ENCODE results near the gene MYH7.
"Not testable (repeated sequence)": the region's sequence is repeated elsewhere in the genome, so short reads cannot be mapped to it uniquely, and the experiment has no call there.

The MYH7 gene

DNA sequence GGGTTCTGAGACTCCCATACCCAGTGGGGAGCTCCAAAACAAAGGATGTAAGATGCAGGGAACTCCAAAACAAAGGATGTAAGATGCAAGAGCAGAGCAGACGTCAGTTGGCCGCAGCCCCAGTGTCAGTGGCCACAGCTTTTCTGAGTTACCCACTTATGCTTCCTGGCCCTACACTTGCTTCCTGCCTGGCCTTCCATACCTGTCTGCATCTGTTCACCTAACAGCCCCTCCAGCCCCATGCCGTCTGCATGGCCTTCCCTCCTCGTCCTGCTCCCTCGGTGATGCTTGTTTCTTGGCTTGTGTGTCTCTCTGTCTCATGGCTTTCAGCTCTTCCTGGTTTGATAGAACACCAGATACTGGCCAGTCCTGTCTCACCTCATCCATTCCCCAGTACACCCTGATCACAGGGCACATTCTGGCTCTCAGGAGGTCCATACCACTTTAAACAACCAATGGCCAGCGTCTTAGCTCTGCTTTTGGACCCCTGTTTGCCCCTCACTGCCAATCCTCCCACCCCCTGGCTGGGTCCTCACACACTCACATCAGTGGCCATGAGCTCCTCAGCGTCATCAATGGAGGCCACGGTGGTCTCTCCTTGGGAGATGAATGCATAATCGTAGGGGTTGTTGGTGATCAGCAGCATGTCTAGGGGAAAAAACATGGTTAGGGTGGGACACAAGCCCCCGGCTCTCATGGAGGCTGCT, 5.3 kb downstream of the MYH7 start:
- DNase-seq (ENCODE audit: low read depth in 2 of 2): no peak

DNA sequence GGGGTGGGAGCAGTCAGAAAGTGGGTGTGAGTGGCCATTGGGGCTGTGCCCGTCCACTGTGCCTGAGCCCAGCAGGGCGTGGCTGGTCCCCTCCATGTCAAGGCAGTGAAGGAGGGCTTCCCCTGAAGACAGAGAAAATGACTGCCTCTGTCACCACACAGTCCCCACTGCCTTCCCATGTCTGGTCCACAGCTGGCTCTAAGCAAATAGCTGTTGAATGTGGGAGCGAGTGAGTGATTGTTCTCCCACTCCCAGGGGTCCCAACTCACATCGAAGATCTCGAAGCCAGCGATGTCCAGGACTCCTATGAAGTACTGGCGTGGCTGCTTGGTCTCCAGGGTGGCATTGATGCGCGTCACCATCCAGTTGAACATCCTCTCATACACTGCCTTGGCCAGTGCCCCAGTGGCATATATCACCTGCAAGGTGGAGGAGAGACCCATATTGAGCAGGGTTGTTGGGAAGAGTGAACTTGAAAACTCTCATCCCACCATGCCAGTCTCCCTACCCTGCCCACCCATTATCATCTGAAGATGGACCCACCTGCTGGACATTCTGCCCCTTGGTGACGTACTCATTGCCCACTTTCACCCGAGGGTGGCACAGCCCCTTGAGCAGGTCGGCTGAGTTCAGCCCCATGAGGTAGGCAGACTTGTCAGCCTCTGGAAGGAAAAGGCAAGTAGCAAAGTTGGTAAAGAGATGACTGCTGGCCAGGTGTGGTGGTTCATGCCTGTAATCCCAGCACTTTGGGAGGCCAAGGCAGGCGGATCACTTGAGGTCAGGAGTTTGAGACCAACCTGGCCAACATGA, 6.6 kb downstream of the MYH7 start:
- no peak for DNase-seq (ENCODE audit: low read depth in 2 of 2)

DNA sequence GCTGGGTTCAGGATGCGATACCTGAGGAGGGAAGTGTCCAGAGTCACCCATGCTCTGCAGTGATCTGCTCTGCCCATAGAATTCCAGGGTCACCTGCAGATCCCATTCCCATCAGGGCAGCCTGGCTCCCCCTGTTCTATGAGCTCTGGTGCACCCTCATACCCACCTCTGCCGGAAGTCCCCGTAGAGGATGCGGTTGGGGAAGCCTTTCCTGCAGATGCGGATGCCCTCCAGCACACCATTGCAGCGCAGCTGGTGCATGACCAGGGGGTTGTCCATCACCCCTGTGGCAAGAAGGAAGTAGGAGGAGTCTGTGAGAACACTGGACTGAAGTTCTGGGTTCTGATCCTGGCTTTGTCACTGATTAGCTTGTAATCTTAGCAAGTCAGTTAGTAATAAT, 9.7 kb downstream of the MYH7 start:
- DNase-seq (ENCODE audit: low read depth in 2 of 2): not testable (repeated sequence)

DNA sequence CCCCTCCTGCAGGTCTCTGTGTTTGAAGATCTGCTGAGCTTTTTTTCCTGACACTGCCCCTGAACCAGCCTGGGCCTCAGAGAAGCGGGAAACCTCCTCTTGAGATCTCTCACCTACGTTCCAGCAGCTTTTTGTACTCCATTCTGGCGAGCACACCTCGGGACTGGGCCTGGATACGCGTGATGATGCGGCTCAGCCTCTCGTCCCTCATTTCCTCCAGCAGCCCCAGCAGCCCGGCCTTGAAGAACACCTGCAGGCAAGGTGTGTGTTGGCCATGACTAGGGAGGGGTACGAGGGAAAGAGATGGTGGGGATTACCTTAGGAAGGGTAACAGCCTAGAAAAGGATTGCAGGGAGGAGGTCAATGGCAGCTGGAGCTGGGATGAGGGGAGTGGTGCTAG, 10.3 kb downstream of the MYH7 start:
- DNase-seq (ENCODE audit: low read depth in 2 of 2): no peak

DNA sequence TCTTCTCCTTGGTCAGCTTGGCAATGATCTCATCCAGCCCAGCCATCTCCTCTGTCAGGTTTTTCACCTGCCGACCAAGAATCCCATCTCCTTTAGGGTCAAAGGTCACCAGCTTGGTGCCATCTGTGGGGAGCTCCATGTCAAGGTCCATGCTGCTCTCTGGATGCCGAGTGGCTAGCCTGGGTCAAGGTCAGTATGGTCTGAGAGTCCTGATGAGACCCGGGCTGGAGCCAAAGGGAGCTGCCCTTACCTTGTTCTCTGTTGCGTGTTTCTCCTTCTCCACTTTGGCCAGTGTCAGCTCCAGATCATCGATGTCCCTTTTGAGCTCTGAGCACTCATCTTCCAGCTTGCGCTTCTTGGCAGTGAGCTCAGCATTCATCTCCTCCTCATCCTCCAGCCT, 11.8 kb downstream of the MYH7 start:
- no peak for DNase-seq (ENCODE audit: low read depth in 2 of 2)

DNA sequence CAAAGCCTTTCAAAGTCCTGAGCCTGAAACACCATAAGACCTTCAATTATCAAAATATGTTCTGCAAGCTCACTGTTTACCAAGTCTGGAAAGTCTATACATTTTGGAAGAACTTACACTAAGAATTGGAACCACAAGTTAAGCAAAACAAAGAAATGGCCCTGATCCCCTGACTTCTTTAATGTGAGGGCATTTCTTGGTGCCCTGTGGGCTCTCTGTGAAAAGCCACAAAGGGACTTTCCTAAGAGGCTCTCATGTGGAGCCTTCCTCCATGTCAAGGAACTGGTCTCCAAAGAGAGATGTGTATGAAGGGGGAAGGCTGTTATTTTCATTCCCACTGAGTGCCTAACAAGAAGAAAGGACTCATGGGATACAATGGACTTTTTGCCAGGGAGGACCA, 13.9 kb downstream of the MYH7 start:
- no peak for DNase-seq (ENCODE audit: low read depth in 2 of 2)

DNA sequence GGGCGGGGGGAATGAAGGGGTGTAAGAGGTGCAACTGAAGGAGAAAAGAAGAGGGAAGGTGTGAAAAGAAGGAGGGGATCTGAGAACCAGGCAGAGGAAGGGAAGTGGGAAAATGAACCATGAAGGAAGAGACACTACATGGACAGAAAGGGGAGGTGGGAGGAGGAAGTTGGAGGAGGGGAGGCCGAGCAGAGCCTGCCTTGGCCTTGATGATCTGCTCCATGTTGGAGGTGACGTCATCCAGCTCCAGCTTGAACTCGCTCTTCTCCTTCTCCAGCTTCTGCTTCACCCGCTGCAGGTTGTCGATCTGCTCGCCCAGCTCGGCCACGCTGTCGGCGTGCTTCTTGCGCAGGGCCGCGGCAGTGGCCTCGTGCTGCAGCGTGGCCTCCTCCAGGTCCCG, 15.8 kb downstream of the MYH7 start:
- DNase-seq (ENCODE audit: low read depth in 2 of 2): not testable (repeated sequence)

DNA sequence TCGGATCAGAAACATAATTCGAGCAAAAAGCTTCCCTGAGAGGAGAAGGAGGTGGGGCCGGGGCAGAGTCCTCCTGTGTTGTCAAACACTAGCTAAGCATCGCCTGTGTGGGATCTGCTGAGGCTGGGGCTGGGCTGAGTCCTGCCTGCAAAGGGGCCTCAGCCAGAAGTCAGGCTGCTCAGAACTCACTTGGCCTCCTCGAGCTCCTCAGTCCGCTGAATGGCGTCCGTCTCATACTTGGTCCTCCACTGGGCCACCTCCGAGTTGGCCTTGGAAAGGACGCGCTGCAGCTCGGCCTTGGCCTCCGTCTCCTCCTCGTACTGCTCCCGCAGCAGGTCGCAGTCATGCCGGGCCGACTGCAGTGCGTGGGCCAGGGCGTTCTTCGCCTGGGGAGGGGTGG, 17.4 kb downstream of the MYH7 start:
- DNase-seq (ENCODE audit: low read depth in 2 of 2): no peak

DNA sequence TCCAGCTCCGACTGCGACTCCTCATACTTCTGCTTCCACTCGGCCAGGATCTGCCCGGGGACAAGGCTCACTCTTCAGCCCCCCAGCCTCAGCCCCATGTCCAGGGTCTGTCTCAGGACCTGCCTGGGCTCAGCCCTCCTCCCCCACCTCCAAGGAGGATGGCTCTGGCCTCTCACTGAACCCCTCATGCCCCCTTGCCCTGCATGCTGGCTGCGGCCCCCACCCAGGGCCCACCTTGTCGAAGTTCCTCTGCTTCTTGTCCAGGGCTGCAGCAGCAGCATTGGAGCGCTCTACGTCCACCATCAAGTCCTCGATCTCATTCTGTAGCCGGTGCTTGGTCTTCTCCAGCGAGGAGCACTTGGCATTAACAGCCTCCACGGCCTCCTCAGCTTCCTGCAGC, 18.2 kb downstream of the MYH7 start:
- DNase-seq (ENCODE audit: low read depth in 2 of 2): not testable (repeated sequence)

DNA sequence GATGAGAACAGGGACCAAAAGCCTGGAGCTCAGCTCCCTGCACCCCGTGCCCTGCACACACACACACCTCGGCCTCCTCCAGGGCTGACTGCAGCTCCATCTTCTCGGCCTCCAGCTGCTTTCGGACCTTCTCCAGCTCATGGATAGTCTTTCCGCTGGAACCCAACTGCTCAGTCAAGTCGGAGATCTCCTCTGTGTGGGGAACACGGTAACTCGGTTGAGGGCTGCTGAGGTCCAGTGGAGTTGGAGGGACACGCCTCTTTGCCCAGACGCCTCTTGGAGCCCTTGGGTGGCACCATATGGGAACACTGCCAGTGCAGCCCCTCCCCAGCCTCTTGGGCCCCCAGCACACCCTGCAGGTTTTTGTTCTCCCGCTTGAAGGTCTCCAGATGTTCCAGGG, 18.7 kb downstream of the MYH7 start:
- DNase-seq (ENCODE audit: low read depth in 2 of 2): no peak

DNA sequence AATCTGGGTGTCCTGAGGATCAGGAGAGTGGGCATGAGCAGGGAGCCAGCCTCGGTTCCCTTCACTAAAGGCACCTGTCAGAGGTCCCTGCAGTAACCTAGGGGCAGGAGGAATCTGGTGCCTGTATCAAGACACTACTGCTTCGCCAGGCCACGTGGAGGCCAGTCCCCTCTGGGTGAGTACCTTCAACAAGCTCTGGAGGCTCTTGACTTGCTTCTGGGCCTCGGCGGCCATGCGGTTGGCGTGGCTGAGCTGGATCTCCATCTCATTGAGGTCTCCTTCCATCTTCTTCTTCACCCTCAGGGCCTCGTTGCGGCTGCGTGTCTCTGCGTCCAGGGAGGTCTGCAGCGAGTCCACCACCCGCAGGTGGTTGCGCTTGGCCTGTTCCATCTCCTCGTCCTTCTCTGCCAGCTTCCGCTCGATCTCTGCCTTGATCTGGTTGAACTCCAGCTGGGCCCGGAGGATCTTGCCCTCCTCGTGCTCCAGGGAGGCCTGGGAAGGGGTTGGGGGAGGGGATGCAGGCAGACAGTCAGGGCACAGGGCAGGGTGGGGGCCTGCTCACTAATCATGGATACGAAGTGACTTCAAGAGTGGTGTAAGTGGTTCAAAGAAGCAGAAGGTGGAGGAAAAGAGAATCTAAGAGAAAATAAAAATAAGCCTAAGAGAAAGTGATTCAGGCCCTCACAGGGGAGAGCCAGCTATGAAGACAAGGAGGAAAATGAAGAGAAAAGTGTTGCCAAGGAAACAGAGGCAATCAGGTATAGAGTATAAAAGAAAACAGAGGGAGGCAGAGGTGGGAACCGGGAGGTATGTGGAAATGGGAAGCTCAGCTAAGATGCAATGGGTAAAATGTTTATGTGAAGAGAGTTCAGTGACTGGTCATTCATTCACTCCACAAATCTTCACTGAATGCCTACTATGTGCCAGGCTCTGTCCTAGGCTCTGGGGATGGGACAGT, 19.4 kb downstream of the MYH7 start:
- DNase-seq (ENCODE audit: low read depth in 2 of 2): no peak

DNA sequence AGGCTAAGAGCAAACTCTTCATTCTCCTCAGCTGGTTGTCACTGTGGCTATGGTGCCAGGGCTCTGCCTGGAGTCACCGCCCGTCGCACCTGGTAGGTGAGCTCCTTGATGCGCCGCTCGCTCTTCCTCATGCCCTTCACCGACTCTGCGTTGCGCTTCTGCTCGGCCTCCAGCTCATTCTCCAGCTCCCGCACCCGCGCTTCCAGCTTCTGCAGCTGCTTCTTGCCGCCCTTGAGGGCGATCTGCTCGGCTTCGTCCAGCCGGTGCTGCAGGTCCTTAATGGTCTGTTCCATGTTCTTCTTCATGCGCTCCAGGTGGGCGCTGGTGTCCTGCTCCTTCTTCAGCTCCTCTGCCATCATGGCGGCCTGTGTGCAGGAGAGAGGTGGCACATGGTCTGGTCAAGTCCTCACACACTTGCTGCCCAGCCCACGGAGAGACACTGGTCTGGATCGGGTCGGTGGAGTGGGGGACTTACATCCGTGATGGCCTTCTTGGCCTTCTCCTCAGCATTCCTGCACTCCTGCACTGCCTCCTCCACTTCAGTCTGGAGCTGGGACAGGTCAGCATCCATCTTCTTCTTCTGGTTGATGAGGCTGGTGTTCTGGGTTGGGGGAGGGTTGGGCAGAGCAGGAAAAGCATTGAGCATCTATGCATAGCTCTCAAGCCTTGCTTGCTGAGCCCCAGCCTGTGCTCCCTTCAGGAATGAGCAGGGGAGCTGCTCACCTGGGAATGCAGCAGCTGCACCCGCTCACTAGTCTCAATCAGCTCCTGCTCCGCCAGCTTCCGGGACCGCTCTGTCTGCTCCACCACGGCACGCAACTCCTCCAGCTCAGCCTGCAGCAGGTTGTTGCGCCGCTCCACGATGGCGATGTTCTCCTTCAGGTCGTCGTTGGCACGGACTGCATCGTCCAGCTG, 20.3 kb downstream of the MYH7 start:
- DNase-seq (ENCODE audit: low read depth in 2 of 2): no peak

DNA sequence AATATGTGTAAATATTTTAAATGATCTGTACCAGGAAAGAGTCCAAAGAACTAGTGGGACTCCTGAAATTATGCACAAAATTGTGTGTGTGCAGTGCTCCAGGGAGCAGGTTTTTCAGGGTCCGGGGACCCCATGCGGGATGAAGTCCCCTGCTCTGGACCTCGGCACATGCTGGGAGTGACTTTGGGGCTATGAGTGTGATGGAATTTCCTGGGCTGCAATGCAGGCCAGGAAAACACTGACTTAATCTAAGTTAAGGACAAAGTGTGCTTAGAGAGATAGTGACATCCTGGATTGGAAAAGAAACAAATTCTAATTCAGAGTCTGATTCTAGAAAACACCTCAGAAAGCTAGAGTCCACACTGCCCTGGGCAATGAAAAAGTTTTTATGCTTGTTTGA, 21.2 kb downstream of the MYH7 start:
- DNase-seq (ENCODE audit: low read depth in 2 of 2): no peak

DNA sequence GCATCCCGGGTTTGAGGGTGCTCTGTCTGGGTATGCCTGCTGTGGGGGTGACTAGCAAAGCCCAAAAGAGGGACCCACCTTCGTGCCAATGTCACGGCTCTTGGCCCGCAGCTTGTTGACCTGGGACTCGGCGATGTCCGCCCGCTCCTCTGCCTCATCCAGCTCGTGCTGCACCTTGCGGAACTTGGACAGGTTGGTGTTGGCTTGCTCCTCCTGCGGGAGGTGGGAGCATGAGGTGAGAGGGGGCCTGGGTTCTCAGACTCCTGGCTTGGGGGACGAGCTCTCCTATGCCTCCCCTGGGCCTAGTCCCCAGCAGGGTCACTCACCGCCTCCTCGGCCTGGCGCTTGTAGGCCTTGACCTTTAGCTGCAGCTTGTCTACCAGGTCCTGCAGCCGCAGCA, 21.8 kb downstream of the MYH7 start:
- no peak for DNase-seq (ENCODE audit: low read depth in 2 of 2)

DNA sequence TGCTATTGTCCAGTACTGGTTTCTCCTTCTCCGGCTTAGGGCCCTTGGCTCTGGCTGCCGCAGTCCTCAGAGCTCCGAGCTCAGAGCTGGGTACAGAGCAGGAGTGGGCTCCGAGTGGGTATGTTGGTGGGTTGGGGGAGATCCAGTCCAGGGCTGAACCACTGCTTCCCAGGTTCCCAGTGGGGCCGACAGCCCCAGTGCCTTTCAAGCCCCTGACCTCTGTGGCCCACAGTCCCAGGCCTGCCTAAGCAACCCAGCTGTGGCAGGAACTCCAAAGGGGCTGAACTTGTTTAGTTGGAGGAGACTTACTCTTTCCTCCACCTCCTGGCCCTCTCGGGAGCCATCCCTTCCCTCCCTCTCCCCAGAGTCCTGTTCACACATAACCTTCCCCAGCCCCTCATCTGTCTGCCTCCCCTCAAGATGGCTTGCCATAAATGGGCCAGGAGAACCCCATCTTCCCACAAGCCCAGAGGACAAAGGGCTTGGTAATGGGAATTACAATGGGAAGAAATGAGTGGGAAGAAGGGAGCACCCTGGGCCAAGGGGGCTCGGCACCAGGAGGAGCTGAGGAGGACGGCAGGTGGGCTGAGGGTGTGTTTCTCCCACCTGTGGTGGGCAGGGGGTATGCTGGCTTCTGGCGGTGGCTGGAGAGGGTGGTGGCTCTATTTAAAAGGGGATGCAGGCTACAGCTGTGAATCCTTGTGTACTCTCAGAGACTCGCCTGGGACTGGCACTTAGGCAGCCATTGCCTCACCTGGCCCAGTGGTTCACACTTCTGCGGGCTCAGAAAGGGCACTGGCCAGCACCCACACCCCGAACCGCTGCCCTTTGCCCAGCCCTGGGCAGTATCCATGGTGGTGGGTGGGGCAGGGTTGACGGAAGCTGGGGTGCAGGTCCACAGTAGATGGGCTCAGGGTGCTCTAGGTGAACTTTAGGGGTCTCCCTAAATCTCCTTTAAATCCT, 23.6 kb downstream of the MYH7 start:
- DNase-seq (ENCODE audit: low read depth in 2 of 2): no peak

DNA sequence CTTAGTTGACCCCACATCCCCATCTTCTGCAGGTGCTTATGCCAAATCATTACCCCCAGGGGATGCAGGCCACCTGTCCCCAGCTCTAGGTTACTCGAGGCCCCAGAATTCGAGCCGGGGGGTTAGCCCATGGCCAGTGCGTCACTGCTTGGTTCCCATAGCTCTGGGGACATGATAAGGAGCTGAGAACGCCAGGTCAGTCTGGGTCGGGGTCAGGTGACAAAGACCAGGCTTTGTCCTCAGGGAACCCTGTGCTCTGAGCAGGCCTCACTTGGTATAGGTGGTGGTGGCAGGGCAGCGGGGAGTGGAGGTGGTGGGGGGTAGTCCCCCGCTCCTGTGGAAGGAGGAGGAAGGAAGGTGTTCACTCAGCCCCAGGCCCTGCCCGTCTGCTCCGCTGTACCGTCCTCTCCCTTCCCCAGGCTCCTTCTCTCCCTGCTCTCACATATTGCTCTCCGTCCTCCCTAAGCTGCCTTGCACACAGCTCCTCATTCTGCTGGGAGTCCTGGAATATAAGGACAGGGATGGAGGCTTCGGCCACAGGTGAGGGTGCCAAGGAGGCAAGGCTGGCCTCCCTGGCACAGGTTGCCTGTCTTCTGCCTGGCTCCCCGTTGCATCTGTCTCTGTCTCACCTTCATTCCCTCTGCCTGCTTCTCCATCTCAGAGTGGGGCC, 25.4 kb downstream of the MYH7 start:
- DNase-seq (ENCODE audit: low read depth in 2 of 2): no peak

DNA sequence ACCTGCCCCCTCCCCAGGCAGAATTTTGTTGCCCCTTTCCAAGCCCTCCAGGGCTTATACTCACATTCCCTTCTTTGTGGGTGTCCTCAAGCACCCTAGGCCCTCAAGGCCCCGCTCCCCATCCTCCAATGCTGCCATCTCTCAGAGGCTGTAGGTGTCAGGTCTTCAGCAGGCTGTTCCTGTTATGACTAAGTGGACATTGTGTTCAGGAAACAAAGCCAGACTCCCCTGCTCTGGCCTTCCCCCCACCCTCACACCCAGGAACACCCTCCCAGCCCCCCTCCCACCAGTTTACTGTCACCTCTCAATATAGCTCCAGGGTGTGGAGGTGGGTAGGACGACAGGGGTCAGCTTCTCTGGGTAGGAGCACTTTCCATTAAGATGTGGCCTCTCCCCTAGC, 26.0 kb downstream of the MYH7 start:
- DNase-seq (ENCODE audit: low read depth in 2 of 2): no peak

DNA sequence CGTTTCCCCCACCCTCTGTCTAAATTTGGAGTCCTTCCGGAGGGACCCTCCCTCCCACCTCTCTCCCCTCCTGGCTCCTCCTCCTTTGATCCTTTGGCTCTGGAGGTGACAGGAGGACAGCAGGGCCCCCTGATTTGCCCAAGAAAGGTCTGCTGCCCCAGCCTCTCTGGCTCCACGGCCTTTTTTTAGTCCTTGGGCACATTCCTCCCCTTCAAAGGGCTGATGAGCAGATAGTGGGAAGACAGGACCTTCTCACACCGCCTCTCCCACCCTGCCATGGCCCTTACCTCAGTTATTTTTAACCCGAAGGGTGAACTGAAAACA, 27.2 kb downstream of the MYH7 start:
- DNase-seq (ENCODE audit: low read depth in 2 of 2): no peak

DNA sequence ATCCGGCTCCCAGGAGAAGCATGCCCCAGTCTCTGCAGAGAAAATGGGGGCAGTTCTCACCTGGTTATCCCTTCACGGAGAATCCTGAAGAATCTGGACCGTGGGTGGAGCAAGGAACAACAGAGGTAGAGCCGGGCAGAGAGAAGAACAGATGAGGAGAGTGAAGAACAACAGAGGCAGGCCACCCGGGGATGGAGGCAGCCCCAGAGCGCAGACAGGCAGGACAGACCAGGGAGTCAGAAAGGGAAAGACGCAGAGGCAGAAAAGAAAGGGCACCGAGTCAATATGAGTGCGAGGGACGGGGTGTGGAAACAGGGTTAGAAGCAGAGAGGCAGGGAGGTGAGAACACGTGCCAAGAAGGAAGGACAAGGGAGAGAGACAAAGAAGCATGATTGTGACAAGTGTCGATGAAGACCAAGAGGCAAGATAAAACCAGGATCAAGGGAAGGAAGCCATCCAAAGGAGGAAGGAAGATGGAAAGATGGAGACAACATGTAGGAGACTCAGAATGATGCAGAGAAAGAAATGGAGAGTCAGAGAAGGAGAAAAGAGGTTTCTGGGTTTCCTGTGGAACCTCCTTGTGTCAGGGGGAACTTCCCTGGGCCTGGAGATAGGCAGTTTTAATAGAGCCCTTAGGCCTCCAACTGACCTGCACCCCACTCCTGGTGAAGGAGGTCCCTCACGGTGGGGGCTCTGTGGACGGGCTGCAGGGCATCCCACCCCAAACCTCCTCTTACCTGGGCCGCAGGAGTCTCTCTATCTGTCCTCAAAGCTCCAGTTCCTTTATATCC, 27.7 kb downstream of the MYH7 start, which contains the start of gene MYH6:
Gene MYH6 (minus strand): TSS at position 758 of the 791 bp plus-strand sequence. CDS start 1,050 bp downstream, outside the sequence.
- no peak for DNase-seq (ENCODE audit: low read depth in 2 of 2)
